ENCODE data around the gene LCN12. TPM values are rescaled to one million over a fixed set of nuclear protein-coding genes. Genes with fewer than 3 reads are reported as not detected.

The LCN12 gene
- total RNA-seq, 2 donors from 2014 or later, result 0.27 TPM; not detected in 1

- TF ChIP-seq CTCF (IDR thresholded peaks at IDR 0.05), result no peak
- Histone ChIP-seq H3K4me3 (no peak overlapping the region), H3K27ac (no peak overlapping the region), H3K4me1 (ENCODE audit: control insufficient read depth in 1 of 2, low read depth in 2 of 2) (peaks cover 0 to 10% of the 10 kb centered on the region in 2 donors), H3K9me3 (no peaks in the 10 kb centered on the region), H3K36me3 (no peaks in the 10 kb centered on the region), H3K27me3 (replicated peaks; ENCODE audit: insufficient read depth) (no peaks in the 10 kb centered on the region)
- DNase-seq (ENCODE audit: low spot score) (no peak), ATAC-seq (ENCODE audit: insufficient number of reproducible peaks, low FRiP score, low read depth) (no peak)
These were observed 21.8 kb downstream of the LCN12 start for GRCh38 chr9:136973618-136974617.

- H3K36me3 ChIP-seq, result no peaks in the 10 kb centered on the region
- ATAC-seq (ENCODE audit: insufficient number of reproducible peaks, low FRiP score, low read depth) (no peak), DNase-seq (ENCODE audit: low spot score) (no peak)
- H3K4me1 ChIP-seq (ENCODE audit: control insufficient read depth in 1 of 2, low read depth in 2 of 2), result peaks cover 0 to 10% of the 10 kb centered on the region in 2 donors
- no peaks in the 10 kb centered on the region for H3K27me3 ChIP-seq (replicated peaks; ENCODE audit: insufficient read depth)
- H3K27ac ChIP-seq, result no peak overlapping the region
- no peak for TF ChIP-seq CTCF (IDR thresholded peaks at IDR 0.05)
- no peak overlapping the region for H3K4me3 ChIP-seq
- H3K9me3 ChIP-seq, result no peaks in the 10 kb centered on the region
These were observed 22.9 kb downstream of the LCN12 start for GRCh38 chr9:136974817-136975535.

GRCh38 chr9:136975644-136976043 lies 23.6 kb downstream of the LCN12 start:
- Histone ChIP-seq H3K4me3 (no peak overlapping the region), H3K36me3 (no peaks in the 10 kb centered on the region), H3K27me3 (replicated peaks; ENCODE audit: insufficient read depth) (no peaks in the 10 kb centered on the region), H3K27ac (no peak overlapping the region), H3K4me1 (ENCODE audit: control insufficient read depth in 1 of 2, low read depth in 2 of 2) (peaks cover 0 to 10% of the 10 kb centered on the region in 2 donors), H3K9me3 (no peaks in the 10 kb centered on the region)
- no peak for TF ChIP-seq CTCF (IDR thresholded peaks at IDR 0.05)
- no peak for DNase-seq (ENCODE audit: low spot score)
- ATAC-seq (ENCODE audit: insufficient number of reproducible peaks, low FRiP score, low read depth), result no peak

GRCh38 chr9:136977223-136977622 lies 25.1 kb downstream of the LCN12 start, which contains the start of gene PTGDS:
Gene PTGDS, plus strand, starts transcription at chr9:136977504. Its CDS starts 75 bp downstream, at chr9:136977579.
- Histone ChIP-seq H3K27ac (no peak within 1 kb of the TSS), H3K4me3 (peak within 1 kb of the TSS; percentile 75), H3K27me3 (replicated peaks; ENCODE audit: insufficient read depth) (no peaks in the 10 kb centered on the region), H3K36me3 (no peaks in the 10 kb centered on the region), H3K9me3 (no peaks in the 10 kb centered on the region), H3K4me1 (ENCODE audit: control insufficient read depth in 1 of 2, low read depth in 2 of 2) (peaks cover 0 to 10% of the 10 kb centered on the region in 2 donors)
- ATAC-seq (ENCODE audit: insufficient number of reproducible peaks, low FRiP score, low read depth), result no peak
- TF ChIP-seq CTCF (IDR thresholded peaks at IDR 0.05), result no peak
- DNase-seq (ENCODE audit: low spot score), result no peak

GRCh38 chr9:136977649-136978072 lies 25.6 kb downstream of the LCN12 start:
- no peaks in the 10 kb centered on the region for H3K36me3 ChIP-seq
- no peaks in the 10 kb centered on the region for H3K27me3 ChIP-seq (replicated peaks; ENCODE audit: insufficient read depth)
- ATAC-seq (ENCODE audit: insufficient number of reproducible peaks, low FRiP score, low read depth), result no peak
- H3K4me1 ChIP-seq (ENCODE audit: control insufficient read depth in 1 of 2, low read depth in 2 of 2), result peaks cover 0 to 10% of the 10 kb centered on the region in 2 donors
- no peak overlapping the region for H3K27ac ChIP-seq
- peak overlapping the region; percentile 75 for H3K4me3 ChIP-seq
- H3K9me3 ChIP-seq, result no peaks in the 10 kb centered on the region
- TF ChIP-seq CTCF (IDR thresholded peaks at IDR 0.05), result no peak
- no peak for DNase-seq (ENCODE audit: low spot score)
